Hematopoietic multipotent progenitor cell treated with erythropoietin and hydrocortisone succinate and interleukin-3 and kit ligand, for 15 days (in vitro differentiated cells): ENCODE results near the gene ZNF160.
"Not testable (repeated sequence)": the region's sequence is repeated elsewhere in the genome, so short reads cannot be mapped to it uniquely, and the experiment has no call there.

Experiments used
- DNase-seq: peaks from one replicate; pipeline ENCODE4 v3.0.0-alpha.2; 2015; ENCODE audit warnings: low spot score

The ZNF160 gene

GRCh38 chr19:53103234-53104203 lies at the start of gene ZNF160:
Gene ZNF160 (minus strand): TSS chr19:53103422. CDS start chr19:53086276, 17,146 bp downstream.
- peak; percentile 88 for DNase-seq

- DNase-seq = no peak
Observed at GRCh38 chr19:53147645-53148044, 44.4 kb upstream of the ZNF160 start.

- DNase-seq = no peak
Observed at GRCh38 chr19:53140351-53140750, 37.1 kb upstream of the ZNF160 start.

- DNase-seq = no peak
Observed at GRCh38 chr19:53136432-53136831, 33.2 kb upstream of the ZNF160 start.

- DNase-seq = no peak
Observed at GRCh38 chr19:53132141-53132991, 29.1 kb upstream of the ZNF160 start, which contains the start of gene ZNF415. Gene ZNF415 (minus strand): TSS chr19:53132910. CDS start chr19:53122676, 10,234 bp downstream.

GRCh38 chr19:53131727-53132126 lies 28.5 kb upstream of the ZNF160 start:
- no peak for DNase-seq

GRCh38 chr19:53131085-53131590 lies 27.9 kb upstream of the ZNF160 start:
- no peak for DNase-seq

- DNase-seq = no peak
Observed at GRCh38 chr19:53130506-53130905, 27.3 kb upstream of the ZNF160 start.

- DNase-seq = not testable (repeated sequence)
Observed at GRCh38 chr19:53126733-53127526, 23.7 kb upstream of the ZNF160 start.

- no peak for DNase-seq
Observed at GRCh38 chr19:53123400-53123799, 20.2 kb upstream of the ZNF160 start.

GRCh38 chr19:53112286-53112685 lies 9.1 kb upstream of the ZNF160 start:
- DNase-seq = no peak

- no peak for DNase-seq
Observed at GRCh38 chr19:53109527-53109926, 6.3 kb upstream of the ZNF160 start.

- DNase-seq = peak; percentile 5
Observed at GRCh38 chr19:53102756-53103233, 427 bp downstream of the ZNF160 start.

- DNase-seq = no peak
Observed at GRCh38 chr19:53102206-53102755, 941 bp downstream of the ZNF160 start.

GRCh38 chr19:53101518-53101917 lies 1.7 kb downstream of the ZNF160 start:
- no peak for DNase-seq

GRCh38 chr19:53098570-53098969 lies 4.7 kb downstream of the ZNF160 start:
- DNase-seq = not testable (repeated sequence)

GRCh38 chr19:53096982-53097690 lies 6.1 kb downstream of the ZNF160 start:
- DNase-seq = not testable (repeated sequence)

GRCh38 chr19:53096579-53096978 lies 6.6 kb downstream of the ZNF160 start:
- DNase-seq = not testable (repeated sequence)

GRCh38 chr19:53094754-53095575 lies 8.3 kb downstream of the ZNF160 start:
- DNase-seq = no peak
